ENCODE data around the gene DCAF15. TPM values are rescaled to one million over a fixed set of nuclear protein-coding genes. Genes with fewer than 3 reads are reported as not detected.

Gene DCAF15
- total RNA-seq, 1 experiment from 2014 or later, result 39.1 TPM

GRCh38 chr19:14006766-14007562, 54.7 kb downstream of the DCAF15 start:
- Histone ChIP-seq H3K36me3 (no peaks in the 10 kb centered on the region), H3K4me3 (peak overlapping the region; percentile 63), H3K27ac (peak overlapping the region; percentile 77), H3K27me3 (no peaks in the 10 kb centered on the region), H3K9me3 (replicated peaks) (no peaks in the 10 kb centered on the region), H3K4me1 (no peaks in the 10 kb centered on the region)
- peak in 1 of 2 experiments; percentile 94 for DNase-seq

Other genes starting within 250 kb of the DCAF15 start
- gene MRI1, start 188.0 kb upstream of the DCAF15 start, total RNA-seq (2014; rRNA removed; shearing (Covaris generic)), result 35.4 and 37.2 TPM in 2 replicates
- gene C19orf53, start 178.1 kb upstream of the DCAF15 start, total RNA-seq (2014; rRNA removed; shearing (Covaris generic)), result 208 and 228 TPM in 2 replicates
- gene ZSWIM4, start 157.1 kb upstream of the DCAF15 start, total RNA-seq (2014; rRNA removed; shearing (Covaris generic)), result 16.8 and 18.3 TPM in 2 replicates
- 1.3 and 2.3 TPM in 2 replicates for gene NANOS3, start 75.4 kb upstream of the DCAF15 start, total RNA-seq (2014; rRNA removed; shearing (Covaris generic))
- 10.0 and 11.7 TPM in 2 replicates for gene BRME1, start 46.4 kb upstream of the DCAF15 start, total RNA-seq (2014; rRNA removed; shearing (Covaris generic))
- gene CC2D1A, start 46.3 kb upstream of the DCAF15 start, total RNA-seq (2014; rRNA removed; shearing (Covaris generic)), result 10.8 and 15.3 TPM in 2 replicates
- gene PODNL1, start 14.1 kb upstream of the DCAF15 start, total RNA-seq (2014; rRNA removed; shearing (Covaris generic)), result 0.08 TPM in 1 of 2 replicates, not detected in the other
- 3.9 and 4.4 TPM in 2 replicates for gene RFX1, start 53.8 kb downstream of the DCAF15 start, total RNA-seq (2014; rRNA removed; shearing (Covaris generic))
- gene RLN3, start 75.6 kb downstream of the DCAF15 start, total RNA-seq (2014; rRNA removed; shearing (Covaris generic)), result not detected in 2 replicates
- gene IL27RA, start 79.3 kb downstream of the DCAF15 start, total RNA-seq (2014; rRNA removed; shearing (Covaris generic)), result 1.5 TPM in 2 replicates
- 0.99 and 1.4 TPM in 2 replicates for gene PALM3, start 109.6 kb downstream of the DCAF15 start, total RNA-seq (2014; rRNA removed; shearing (Covaris generic))
- gene MISP3, start 120.3 kb downstream of the DCAF15 start, total RNA-seq (2014; rRNA removed; shearing (Covaris generic)), result 0.81 and 1.3 TPM in 2 replicates
- gene C19orf67, start 133.3 kb downstream of the DCAF15 start, total RNA-seq (2014; rRNA removed; shearing (Covaris generic)), result not detected in 2 replicates
- gene SAMD1, start 138.2 kb downstream of the DCAF15 start, total RNA-seq (2014; rRNA removed; shearing (Covaris generic)), result 88.1 and 102 TPM in 2 replicates
- gene PRKACA, start 165.3 kb downstream of the DCAF15 start, total RNA-seq (2014; rRNA removed; shearing (Covaris generic)), result 77.5 and 93.2 TPM in 2 replicates
- 93.8 and 102 TPM in 2 replicates for gene ASF1B, start 184.1 kb downstream of the DCAF15 start, total RNA-seq (2014; rRNA removed; shearing (Covaris generic))

All from SJCRH30 (cell line).